Neural progenitor cell (in vitro differentiated cells): ENCODE measurements around the gene TLCD5.

Source experiments
- CTCF ChIP-seq: fragments of 200-600 bp; sonication (generic); IDR thresholded peaks from 2 replicates; pipeline ENCODE4 v1.5.1; 2017; ENCODE audit warnings: antibody characterized with exemption, mild to moderate bottlenecking
- EZH2 ChIP-seq: fragments of 200-600 bp; sonication (generic); IDR thresholded peaks from 2 replicates; pipeline ENCODE4 v1.6.1; 2017; ENCODE audit warnings: antibody characterized with exemption, mild to moderate bottlenecking, moderate library complexity

DNA sequence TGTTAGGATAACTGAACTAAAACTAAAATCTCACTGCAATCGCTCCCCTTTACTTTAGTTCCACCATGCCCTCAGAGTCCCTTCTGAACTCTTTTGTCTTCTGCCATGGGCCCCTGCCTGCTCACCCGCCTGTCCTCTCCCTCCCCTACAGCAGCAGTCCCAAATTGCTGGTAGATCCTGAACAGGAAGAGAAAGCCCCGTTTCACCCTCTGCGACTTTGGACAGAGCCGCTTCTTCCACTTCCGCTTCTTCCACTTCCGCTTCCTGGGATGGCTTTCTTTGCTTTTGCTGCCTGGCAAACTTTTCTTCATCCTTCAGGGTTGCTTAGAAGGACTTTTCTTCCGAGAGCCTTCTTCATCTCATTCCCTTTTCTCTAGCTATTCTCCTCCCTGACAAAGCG is 35.7 kb upstream of the TLCD5 start:
- no peak for TF ChIP-seq CTCF
- no peak for TF ChIP-seq EZH2
